ENCODE measurements around the gene KAZN.

DNA sequence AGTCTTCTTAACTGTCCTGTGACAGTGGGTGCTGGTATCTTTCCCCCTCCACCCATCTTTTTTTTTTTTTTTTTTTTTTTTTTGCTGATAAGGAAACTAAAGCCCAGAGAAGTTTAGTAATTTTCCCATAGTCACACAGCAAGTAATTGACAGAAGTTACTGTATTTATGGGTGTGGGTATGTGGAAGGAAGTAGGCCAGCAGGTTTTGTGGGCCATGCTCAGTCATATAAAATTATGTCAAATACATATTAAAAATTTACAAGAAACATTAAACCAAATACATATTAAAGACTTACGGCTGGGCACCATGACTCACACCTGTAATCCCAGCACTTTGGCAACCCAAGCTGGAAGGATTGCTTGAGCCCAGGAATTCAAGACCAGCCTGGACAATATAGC is 51.5 kb downstream of the KAZN start:
- TF ChIP-seq, protein P1, sequence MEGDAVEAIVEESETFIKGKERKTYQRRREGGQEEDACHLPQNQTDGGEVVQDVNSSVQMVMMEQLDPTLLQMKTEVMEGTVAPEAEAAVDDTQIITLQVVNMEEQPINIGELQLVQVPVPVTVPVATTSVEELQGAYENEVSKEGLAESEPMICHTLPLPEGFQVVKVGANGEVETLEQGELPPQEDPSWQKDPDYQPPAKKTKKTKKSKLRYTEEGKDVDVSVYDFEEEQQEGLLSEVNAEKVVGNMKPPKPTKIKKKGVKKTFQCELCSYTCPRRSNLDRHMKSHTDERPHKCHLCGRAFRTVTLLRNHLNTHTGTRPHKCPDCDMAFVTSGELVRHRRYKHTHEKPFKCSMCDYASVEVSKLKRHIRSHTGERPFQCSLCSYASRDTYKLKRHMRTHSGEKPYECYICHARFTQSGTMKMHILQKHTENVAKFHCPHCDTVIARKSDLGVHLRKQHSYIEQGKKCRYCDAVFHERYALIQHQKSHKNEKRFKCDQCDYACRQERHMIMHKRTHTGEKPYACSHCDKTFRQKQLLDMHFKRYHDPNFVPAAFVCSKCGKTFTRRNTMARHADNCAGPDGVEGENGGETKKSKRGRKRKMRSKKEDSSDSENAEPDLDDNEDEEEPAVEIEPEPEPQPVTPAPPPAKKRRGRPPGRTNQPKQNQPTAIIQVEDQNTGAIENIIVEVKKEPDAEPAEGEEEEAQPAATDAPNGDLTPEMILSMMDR (IDR thresholded peaks at IDR 0.05) = no peak
- TF ChIP-seq POLR2A (IDR thresholded peaks at IDR 0.05) = no peak
